H9 (cell line): ENCODE results near the gene THRB. TPM values are rescaled to one million over a fixed set of nuclear protein-coding genes. Genes with fewer than 3 reads are reported as not detected.

Source experiments
- DNase-seq: peaks from one replicate; pipeline ENCODE4 v3.0.0-alpha.2; 2017
- H2AFZ ChIP-seq: one replicate; pipeline ENCODE4 v1.6.1; 2013; ENCODE audit warnings: mild to moderate bottlenecking, low read length, control low read depth, moderate library complexity
- H2AK5ac ChIP-seq: 2 replicates; pipeline ENCODE4 v1.6.1; 2013; ENCODE audit warnings: low read length, control low read depth, mixed read lengths; ENCODE audit not compliant: insufficient read length
- H2BK120ac ChIP-seq: one replicate; pipeline ENCODE4 v1.6.1; 2013; ENCODE audit warnings: low read depth, mild to moderate bottlenecking, low read length, control low read depth, inconsistent platforms; ENCODE audit not compliant: poor library complexity, severe bottlenecking
- H2BK12ac ChIP-seq: 2 replicates; pipeline ENCODE4 v1.6.1; 2013; ENCODE audit warnings: low read length, control low read depth, mixed read lengths, low read depth; ENCODE audit not compliant: insufficient read length
- H2BK15ac ChIP-seq: 2 replicates; pipeline ENCODE4 v1.6.1; 2013; ENCODE audit warnings: low read depth, low read length, control low read depth
- H2BK20ac ChIP-seq: one replicate; pipeline ENCODE4 v1.6.1; 2013; ENCODE audit warnings: low read depth, mild to moderate bottlenecking, low read length, control low read depth, inconsistent platforms; ENCODE audit not compliant: poor library complexity, severe bottlenecking
- H2BK5ac ChIP-seq: 2 replicates; pipeline ENCODE4 v1.6.1; 2013; ENCODE audit warnings: low read length, control low read depth, mixed read lengths; ENCODE audit not compliant: insufficient read length
- H3K14ac ChIP-seq: 2 replicates; pipeline ENCODE4 v1.6.1; 2013; ENCODE audit warnings: low read length, control low read depth; ENCODE audit not compliant: insufficient read depth
- H3K18ac ChIP-seq: 2 replicates; pipeline ENCODE4 v1.6.1; 2013; ENCODE audit warnings: low read depth, mild to moderate bottlenecking, mixed read lengths, low read length, control low read depth; ENCODE audit not compliant: insufficient read length
- H3K23ac ChIP-seq: 2 replicates; pipeline ENCODE4 v1.6.1; 2013; ENCODE audit warnings: low read length, control low read depth, mixed read lengths, low read depth; ENCODE audit not compliant: insufficient read length
- H3K23me2 ChIP-seq: 2 replicates; pipeline ENCODE4 v1.6.1; 2013; ENCODE audit warnings: low read depth, mild to moderate bottlenecking, mixed read lengths, low read length, control low read depth; ENCODE audit not compliant: insufficient read length, poor library complexity, severe bottlenecking
- H3K27ac ChIP-seq: 2 replicates; pipeline ENCODE4 v1.5.1; 2013; ENCODE audit warnings: low read length, control low read depth, mixed read lengths, low read depth; ENCODE audit not compliant: insufficient read length
- H3K27me3 ChIP-seq: 2 replicates; pipeline ENCODE4 v1.6.1; 2013; ENCODE audit warnings: low read length, control low read depth, inconsistent platforms; ENCODE audit not compliant: insufficient read depth
- H3K4ac ChIP-seq: 2 replicates; pipeline ENCODE4 v1.6.1; 2013; ENCODE audit warnings: low read depth, mild to moderate bottlenecking, control low read depth, inconsistent platforms, low read length, moderate library complexity
- H3K4me1 ChIP-seq: 2 replicates; pipeline ENCODE4 v1.6.1; 2013; ENCODE audit warnings: low read length, control low read depth, inconsistent platforms; ENCODE audit not compliant: insufficient read depth
- H3K4me2 ChIP-seq: 2 replicates; pipeline ENCODE4 v1.6.1; 2013; ENCODE audit warnings: low read length, control low read depth, mixed read lengths; ENCODE audit not compliant: insufficient read length, insufficient read depth
- H3K56ac ChIP-seq: 2 replicates; pipeline ENCODE4 v1.6.1; 2013; ENCODE audit warnings: low read depth, mild to moderate bottlenecking, mixed read lengths, low read length, control low read depth; ENCODE audit not compliant: insufficient read length
- H3K79me1 ChIP-seq: 2 replicates; pipeline ENCODE4 v1.6.1; 2013; ENCODE audit warnings: low read depth, mild to moderate bottlenecking, moderate library complexity, low read length, control low read depth, inconsistent platforms; ENCODE audit not compliant: insufficient read depth, poor library complexity, severe bottlenecking
- H3K79me2 ChIP-seq: 2 replicates; pipeline ENCODE4 v1.6.1; 2013; ENCODE audit warnings: low read length, control low read depth, inconsistent platforms; ENCODE audit not compliant: insufficient read depth
- H3K9ac ChIP-seq: 2 replicates; pipeline ENCODE4 v1.6.1; 2013; ENCODE audit warnings: low read length, control low read depth, mixed read lengths; ENCODE audit not compliant: insufficient read length; ENCODE audit errors: extremely low read depth
- H3K9me3 ChIP-seq: one replicate; pipeline ENCODE4 v1.6.1; 2013; ENCODE audit warnings: low read depth, low read length, inconsistent platforms; ENCODE audit not compliant: control insufficient read depth
- H3T11ph ChIP-seq: one replicate; pipeline ENCODE4 v1.6.1; 2013; ENCODE audit warnings: mild to moderate bottlenecking, low read length, control low read depth, inconsistent platforms
- H4K20me1 ChIP-seq: one replicate; pipeline ENCODE4 v1.6.1; 2013; ENCODE audit not compliant: control insufficient read depth, insufficient read length, insufficient read depth
- H4K5ac ChIP-seq: 2 replicates; pipeline ENCODE4 v1.6.1; 2013; ENCODE audit warnings: low read depth, mild to moderate bottlenecking, mixed read lengths, low read length, control low read depth; ENCODE audit not compliant: insufficient read length
- H4K8ac ChIP-seq: replicated peaks from 2 replicates; pipeline ENCODE4 v1.6.1; 2013; ENCODE audit warnings: low read length, control low read depth, mixed read lengths, low read depth; ENCODE audit not compliant: insufficient read length
- H4K91ac ChIP-seq: 2 replicates; pipeline ENCODE4 v1.6.1; 2013; ENCODE audit warnings: low read depth, mild to moderate bottlenecking, moderate library complexity, mixed read lengths, low read length, control low read depth; ENCODE audit not compliant: insufficient read length
- H3K27ac Mint-ChIP-seq, 3 experiments: 2 replicates in 2 of 3; 3 replicates in 1 of 3; pipeline ENCODE4 v1.8.0; 2020 to 2021; ENCODE audit warnings: mixed read lengths in 3 of 3, mild to moderate bottlenecking in 1 of 3, moderate library complexity in 1 of 3
- H3K27me3 Mint-ChIP-seq: 2 replicates; pipeline ENCODE4 v1.8.0; 2021; ENCODE audit warnings: low read depth, mild to moderate bottlenecking, moderate library complexity, mixed read lengths
- H3K36me3 Mint-ChIP-seq, 3 experiments: 2 replicates in 2 of 3; 3 replicates in 1 of 3; pipeline ENCODE4 v1.8.0; 2020 to 2021; ENCODE audit warnings: low read depth in 3 of 3, mixed read lengths in 3 of 3; ENCODE audit not compliant: insufficient read depth in 1 of 3
- H3K4me1 Mint-ChIP-seq, 2 experiments: 2 replicates each; pipeline ENCODE4 v1.8.0; 2020; ENCODE audit warnings: mixed read lengths in 2 of 2
- H3K4me3 Mint-ChIP-seq, 2 experiments: 2 replicates in 1 of 2; 3 replicates in 1 of 2; pipeline ENCODE4 v1.8.0; 2020 to 2021; ENCODE audit warnings: mild to moderate bottlenecking in 2 of 2, mixed read lengths in 2 of 2, moderate library complexity in 1 of 2
- H3K9me3 Mint-ChIP-seq, 2 experiments: 2 replicates in 1 of 2; 3 replicates in 1 of 2; pipeline ENCODE4 v1.8.0; 2020; ENCODE audit warnings: mild to moderate bottlenecking in 2 of 2, mixed read lengths in 2 of 2, moderate library complexity in 1 of 2
- CTCF ChIP-seq: fragments of 200-600 bp; sonication (generic); conservative IDR thresholded peaks from 3 replicates; pipeline ENCODE4 v1.8.0; 2021; ENCODE audit warnings: antibody characterized with exemption, mild to moderate bottlenecking
- WGBS: extraction: QIAGEN DNeasy Blood & Tissue Kit; methylation state at CpG from one replicate; pipeline ENCODE4 v1.1.7; 2013; ENCODE audit warnings: missing lambda C conversion rate, low lambda C conversion rate, mixed read lengths; ENCODE audit not compliant: insufficient read length; ENCODE audit errors: extremely low coverage; 5-methylcytosine and 5-hydroxymethylcytosine counted together
- total RNA-seq: library from RNA; stranded (reverse); gene quantifications from 2 replicates; pipeline ENCODE4 v1.2.1, GENCODE V29; 2021

The THRB gene
- total RNA-seq, 1 experiment from 2014 or later = 8.6 TPM

- H3K27ac Mint-ChIP-seq = no peak overlapping the region; a peak in 1 of 7 replicates
- Histone ChIP-seq H3K14ac (no peak overlapping the region), H4K20me1 (no peaks in the 10 kb centered on the region), H4K91ac (no peak overlapping the region), H2AFZ (no peak overlapping the region), H4K5ac (no peak overlapping the region), H3K4me1 (no peaks in the 10 kb centered on the region), H3K9ac (no peak overlapping the region), H2BK15ac (no peak overlapping the region), H3K18ac (no peak overlapping the region), H2AK5ac (no peak overlapping the region), H3K27me3 (no peaks in the 10 kb centered on the region), H3K4me2 (no peak overlapping the region), H3K27ac (no peak overlapping the region), H3K56ac (no peak overlapping the region), H2BK5ac (no peak overlapping the region), H3T11ph (no peak overlapping the region), H3K79me2 (no peaks in the 10 kb centered on the region), H4K8ac (no peak overlapping the region), H3K79me1 (no peaks in the 10 kb centered on the region), H2BK120ac (no peak overlapping the region), H2BK12ac (no peak overlapping the region), H2BK20ac (no peak overlapping the region), H3K9me3 (no peaks in the 10 kb centered on the region), H3K23me2 (no peaks in the 10 kb centered on the region), H3K4ac (no peak overlapping the region), H3K23ac (no peak overlapping the region)
- H3K27me3 Mint-ChIP-seq = no peaks in the 10 kb centered on the region
- no peak overlapping the region for H3K4me3 Mint-ChIP-seq
- no CpG with 5 or more reads among the region's 2 CpGs for WGBS
- H3K4me1 Mint-ChIP-seq = peaks cover 17% of the 10 kb centered on the region in 2 experiments
- H3K9me3 Mint-ChIP-seq = no peaks in the 10 kb centered on the region
- TF ChIP-seq CTCF = no peak
- H3K36me3 Mint-ChIP-seq = no peaks in the 10 kb centered on the region
- DNase-seq = no peak
Observed at GRCh38 chr3:24226397-24226796, 268.3 kb downstream of the THRB start.
